CD14-positive monocyte (primary cell): ENCODE results near the gene P2RY12. TPM values are rescaled to one million over a fixed set of nuclear protein-coding genes. Genes with fewer than 3 reads are reported as not detected.

Source experiments
- DNase-seq, 3 donors: peaks; one replicate each; pipeline ENCODE4 v3.0.0-alpha.2; 2011 to 2022
- H2AFZ ChIP-seq: 2 replicates; pipeline ENCODE4 v1.6.0; 2012; ENCODE audit warnings: mild to moderate bottlenecking, low read depth, low read length, inconsistent platforms; ENCODE audit not compliant: insufficient read depth, poor library complexity, severe bottlenecking
- H3K27ac ChIP-seq, 2 donors: 1 replicate in 1 of 2; 2 replicates in 1 of 2; pipeline ENCODE4 v1.5.1; 2012 to 2013; ENCODE audit warnings: low read length in 2 of 2, control low read depth in 1 of 2, inconsistent platforms in 1 of 2, low read depth in 1 of 2, mild to moderate bottlenecking in 1 of 2
- H3K27me3 ChIP-seq, 2 donors: one replicate each; pipeline versions ENCODE4 v1.6.0 to v1.6.1; 2011 to 2013; ENCODE audit warnings: low read length in 2 of 2; ENCODE audit not compliant: control insufficient read depth in 2 of 2, insufficient read depth in 2 of 2
- H3K36me3 ChIP-seq, 2 donors: replicated peaks in 1 of 2; 1 replicate in 1 of 2; 2 replicates in 1 of 2; pipeline versions ENCODE4 v1.5.1 to v1.6.1; 2012 to 2013; ENCODE audit warnings: low read length in 2 of 2, control low read depth in 1 of 2, inconsistent platforms in 1 of 2, mild to moderate bottlenecking in 1 of 2; ENCODE audit not compliant: insufficient read depth in 2 of 2, control insufficient read depth in 1 of 2
- H3K4me1 ChIP-seq, 2 donors: 1 replicate in 1 of 2; 2 replicates in 1 of 2; pipeline versions ENCODE4 v1.5.1 to v1.6.1; 2012 to 2013; ENCODE audit warnings: low read length in 2 of 2, control low read depth in 1 of 2, inconsistent platforms in 1 of 2, mild to moderate bottlenecking in 1 of 2, moderate library complexity in 1 of 2; ENCODE audit not compliant: insufficient read depth in 2 of 2, control insufficient read depth in 1 of 2
- H3K4me2 ChIP-seq: replicated peaks from 2 replicates; pipeline ENCODE3; 2012; ENCODE audit warnings: low read length, moderate library complexity, mild to moderate bottlenecking; ENCODE audit not compliant: poor library complexity, severe bottlenecking; ENCODE audit errors: extremely low read depth
- H3K4me3 ChIP-seq, 3 experiments: fragments of 200-600 bp in 1 of 3; sonication (generic) in 1 of 3; replicated peaks in 1 of 3; 1 replicate in 2 of 3; 2 replicates in 1 of 3; pipeline ENCODE4 v1.5.1; 2011 to 2013; ENCODE audit warnings: low read length in 3 of 3, mild to moderate bottlenecking in 3 of 3, control low read depth in 2 of 3, low read depth in 2 of 3, inconsistent platforms in 1 of 3, moderate library complexity in 1 of 3
- H3K79me2 ChIP-seq: 2 replicates; pipeline ENCODE4 v1.6.0; 2012; ENCODE audit warnings: mild to moderate bottlenecking, control low read depth, inconsistent platforms, low read length, moderate library complexity; ENCODE audit not compliant: insufficient read depth
- H3K9ac ChIP-seq: 2 replicates; pipeline ENCODE4 v1.6.0; 2017; ENCODE audit warnings: low read length, mild to moderate bottlenecking; ENCODE audit not compliant: insufficient read depth, poor library complexity, severe bottlenecking
- H3K9me3 ChIP-seq, 2 donors: replicated peaks in 1 of 2; 1 replicate in 1 of 2; 2 replicates in 1 of 2; pipeline versions ENCODE4 v1.5.1 to v1.6.1; 2012 to 2013; ENCODE audit warnings: low read length in 2 of 2, control low read depth in 1 of 2; ENCODE audit not compliant: control insufficient read depth in 1 of 2, insufficient read depth in 1 of 2
- H4K20me1 ChIP-seq: 2 replicates; pipeline ENCODE4 v1.6.0; 2012; ENCODE audit warnings: mild to moderate bottlenecking, low read length, control low read depth, moderate library complexity; ENCODE audit not compliant: insufficient read depth
- H3K27ac Mint-ChIP-seq, 7 donors: one replicate each; pipeline ENCODE4 v1.8.0; 2020; ENCODE audit warnings: mild to moderate bottlenecking in 7 of 7, mixed read lengths in 7 of 7, moderate library complexity in 6 of 7, inconsistent platforms in 2 of 7
- H3K27me3 Mint-ChIP-seq, 3 donors: one replicate each; pipeline ENCODE4 v1.8.0; 2021 to 2022; ENCODE audit warnings: low read depth in 3 of 3, mild to moderate bottlenecking in 3 of 3, mixed read lengths in 3 of 3, moderate library complexity in 3 of 3, inconsistent platforms in 1 of 3
- H3K36me3 Mint-ChIP-seq, 2 donors: one replicate each; pipeline ENCODE4 v1.8.0; 2020; ENCODE audit warnings: mixed read lengths in 2 of 2, inconsistent platforms in 1 of 2, mild to moderate bottlenecking in 1 of 2
- H3K4me1 Mint-ChIP-seq: one replicate; pipeline ENCODE4 v1.8.0; 2020; ENCODE audit warnings: mild to moderate bottlenecking, mixed read lengths
- H3K4me3 Mint-ChIP-seq, 2 donors: one replicate each; pipeline ENCODE4 v1.8.0; 2020; ENCODE audit warnings: mild to moderate bottlenecking in 2 of 2, mixed read lengths in 2 of 2, moderate library complexity in 1 of 2
- H3K9me3 Mint-ChIP-seq, 7 donors: one replicate each; pipeline ENCODE4 v1.8.0; 2020 to 2022; ENCODE audit warnings: mixed read lengths in 7 of 7, mild to moderate bottlenecking in 6 of 7, moderate library complexity in 6 of 7, inconsistent platforms in 2 of 7
- CTCF ChIP-seq: fragments of 200-600 bp; IDR thresholded peaks from one replicate; pipeline ENCODE4 v1.8.0; 2022; ENCODE audit warnings: antibody characterized with exemption, mild to moderate bottlenecking
- whole genome bisulfite sequencing: methylation state at CpG from one replicate; pipeline ENCODE4 v1.1.5; 2013; ENCODE audit warnings: missing lambda C conversion rate; ENCODE audit not compliant: insufficient coverage; 5-methylcytosine and 5-hydroxymethylcytosine counted together
- intact Hi-C, 2 donors: fragments of 100-400 bp; cut with micrococcal nuclease; formaldehyde crosslinking; loops; one replicate each; pipeline versions ENCODE4 v1.15.0 to v1.15.1; 2023
- polyA plus RNA-seq, 3 donors: library from polyadenylated mRNA; depleted of rRNA in 1 of 3; unstranded in 2 of 3; stranded (reverse) in 1 of 3; fragments of 300-500 nt in 2 of 3; fragments of >200 nt in 1 of 3; fragmentation: Illumina TruSeq in 2 of 3; gene quantifications; 1 replicate in 2 of 3; 2 replicates in 1 of 3; pipeline ENCODE4 v1.2.3, GENCODE V29; 2012 to 2021

P2RY12 gene
- polyA plus RNA-seq, 3 donors = 1.9 to 3.0 (median 2.7) TPM

DNA sequence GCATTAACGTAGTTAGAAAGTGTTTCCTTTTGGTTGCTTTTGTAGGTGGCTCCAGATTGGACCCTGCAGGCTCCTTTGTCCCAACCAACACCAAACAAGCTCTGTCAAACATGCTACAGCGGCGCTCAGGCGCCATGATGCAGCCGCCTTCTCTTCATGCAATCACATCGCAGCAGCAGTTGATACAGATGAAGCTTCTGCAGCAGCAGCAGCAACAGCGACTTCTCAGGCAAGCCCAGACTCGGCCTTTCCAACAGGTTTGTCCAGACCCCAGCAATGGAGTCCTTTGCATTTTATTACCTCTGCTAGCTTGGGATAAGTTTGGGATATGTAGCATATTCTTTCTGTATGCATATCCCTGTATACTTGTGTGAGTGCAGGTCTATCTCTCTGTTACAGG is 10.1 kb upstream of the P2RY12 start:
- Histone ChIP-seq H2AFZ (no peak overlapping the region), H3K27ac (no peak overlapping the region), H3K9me3 (no peaks in the 10 kb centered on the region), H4K20me1 (no peaks in the 10 kb centered on the region), H3K4me2 (no peak overlapping the region), H3K79me2 (no peaks in the 10 kb centered on the region), H3K27me3 (no peaks in the 10 kb centered on the region), H3K36me3 (no peaks in the 10 kb centered on the region), H3K9ac (no peak overlapping the region), H3K4me1 (peaks cover 20 to 25% of the 10 kb centered on the region in 2 donors), H3K4me3 (no peak overlapping the region)
- H3K27me3 Mint-ChIP-seq = no peaks in the 10 kb centered on the region
- WGBS = 92% methylated on average over 6 of the region's 8 CpGs
- no peak overlapping the region for H3K4me3 Mint-ChIP-seq
- TF ChIP-seq CTCF = no peak
- peak overlapping the region in 1 of 7 donors; percentile 5 for H3K27ac Mint-ChIP-seq
- no peaks in the 10 kb centered on the region for H3K36me3 Mint-ChIP-seq
- H3K4me1 Mint-ChIP-seq = peaks cover 21% of the 10 kb centered on the region
- intact Hi-C loops = no loop called here
- no peaks in the 10 kb centered on the region for H3K9me3 Mint-ChIP-seq
- DNase-seq = no peak

- no peaks in the 10 kb centered on the region for H3K9me3 ChIP-seq
- Mint-ChIP-seq H3K9me3 (peaks cover 0 to 1% (median 0%) of the 10 kb centered on the region in 7 donors), H3K27ac (peak overlapping the region in 1 of 7 donors; percentile 5), H3K27me3 (peaks cover 0 to 1% (median 0%) of the 10 kb centered on the region in 3 donors), H3K36me3 (no peaks in the 10 kb centered on the region), H3K4me1 (peaks cover 24% of the 10 kb centered on the region), H3K4me3 (no peak overlapping the region)
- H4K20me1 ChIP-seq = no peaks in the 10 kb centered on the region
- H3K4me2 ChIP-seq = no peak overlapping the region
- H3K4me1 ChIP-seq = peaks cover 22 to 25% of the 10 kb centered on the region in 2 donors
- intact Hi-C loops = no loop called here
- H3K4me3 ChIP-seq = no peak overlapping the region
- H3K36me3 ChIP-seq = no peaks in the 10 kb centered on the region
- no peak overlapping the region for H3K27ac ChIP-seq
- WGBS = no CpG with 5 or more reads among the region's 4 CpGs
- H3K27me3 ChIP-seq = no peaks in the 10 kb centered on the region
- no peaks in the 10 kb centered on the region for H3K79me2 ChIP-seq
- no peak for TF ChIP-seq CTCF
- H2AFZ ChIP-seq = no peak overlapping the region
- DNase-seq = no peak
- H3K9ac ChIP-seq = no peak overlapping the region
Measured at GRCh38 chr3:151393941-151394340, 9.4 kb upstream of the P2RY12 start.
